Astrocyte of the spinal cord (primary cell): Measurements from ENCODE around the gene RTN4IP1.
A peak's percentile ranks its signal among the peaks of the same experiment; 100 is the strongest.
"Not testable (repeated sequence)": the region's sequence is repeated elsewhere in the genome, so short reads cannot be mapped to it uniquely, and the experiment has no call there.

Source experiments
- DNase-seq: peaks from one replicate; pipeline ENCODE4 v3.0.0; 2011; ENCODE audit warnings: low read depth, low spot score
- H3K4me3 ChIP-seq: 2 replicates; pipeline ENCODE4 v1.5.1; 2011; ENCODE audit warnings: low read depth, mild to moderate bottlenecking, low read length, moderate library complexity
- CTCF ChIP-seq: IDR thresholded peaks from 2 replicates; pipeline ENCODE4 v1.5.1; 2012; ENCODE audit warnings: low read depth, mild to moderate bottlenecking, low read length, inconsistent platforms
- in situ Hi-C: cut with HindIII; loops from 2 replicates; pipeline ENCODE4 v1.10.0; 2017; ENCODE audit warnings: low sequenced_read_pairs

Gene RTN4IP1

GRCh38 chr6:106563614-106564013, 65.7 kb downstream of the RTN4IP1 start:
- no peak for DNase-seq
- no peak overlapping the region for H3K4me3 ChIP-seq
- no peak for TF ChIP-seq CTCF
- in situ Hi-C loops, result no loop called here

- in situ Hi-C loops, result no loop called here
- DNase-seq, result no peak
- H3K4me3 ChIP-seq, result no peak overlapping the region
- no peak for TF ChIP-seq CTCF
Observed at GRCh38 chr6:106561686-106562405, 67.5 kb downstream of the RTN4IP1 start.

- peak; percentile 65 for DNase-seq
- TF ChIP-seq CTCF, result no peak
- in situ Hi-C loops, result no loop called here
- H3K4me3 ChIP-seq, result no peak overlapping the region
Observed at GRCh38 chr6:106560996-106561685, 68.2 kb downstream of the RTN4IP1 start.

GRCh38 chr6:106559659-106560058, 69.6 kb downstream of the RTN4IP1 start:
- in situ Hi-C loops, H3K4me3 ChIP-seq, DNase-seq: not testable (repeated sequence)

GRCh38 chr6:106558364-106558763, 70.9 kb downstream of the RTN4IP1 start:
- no peak overlapping the region for H3K4me3 ChIP-seq
- in situ Hi-C loops, result no loop called here
- TF ChIP-seq CTCF, result no peak
- no peak for DNase-seq

- no peak for TF ChIP-seq CTCF
- in situ Hi-C loops, result no loop called here
- DNase-seq, result no peak
Observed at GRCh38 chr6:106557837-106558236, 71.5 kb downstream of the RTN4IP1 start.

GRCh38 chr6:106556368-106556960, 72.8 kb downstream of the RTN4IP1 start:
- peak; percentile 57 for DNase-seq
- peak; percentile 47 for TF ChIP-seq CTCF
- in situ Hi-C loops, result no loop called here
- no peak overlapping the region for H3K4me3 ChIP-seq

More at GRCh38 chr6:106557837-106558236, 71.5 kb downstream of the RTN4IP1 start:
- H3K4me3 ChIP-seq, result no peak overlapping the region
